Islet of Langerhans (tissue), 1 donor: Measurements from ENCODE around the gene FHIT.
"Not testable (repeated sequence)": the region's sequence is repeated elsewhere in the genome, so short reads cannot be mapped to it uniquely, and the experiment has no call there.

Source experiments
- FAIRE-seq: peaks from one replicate; lab custom pipeline; 2011; peaks lifted over from hg19 to GRCh38; lab: Jason Lieb, UNC

The FHIT gene

GRCh38 chr3:60919296-60919695 is 332.0 kb downstream of the FHIT start:
- no peak for FAIRE-seq

DNA sequence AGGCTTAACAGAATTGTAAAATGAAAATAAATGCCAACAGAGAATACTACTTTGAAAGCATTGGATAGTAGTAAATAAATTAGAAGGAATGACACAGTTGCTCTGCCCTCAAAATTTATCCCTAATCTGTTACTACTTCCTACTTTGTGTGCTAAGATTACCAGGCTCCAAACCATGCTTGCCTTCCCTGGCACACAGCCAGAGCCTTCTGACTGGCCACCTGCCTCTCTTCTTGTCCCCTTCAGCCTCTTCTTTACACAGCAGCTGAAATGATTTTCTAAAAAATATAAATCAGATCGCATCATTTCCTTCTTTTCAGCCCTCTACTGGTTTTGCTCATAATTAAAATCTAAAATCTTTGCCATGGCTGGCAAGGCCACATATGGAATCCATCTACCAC is 334.1 kb downstream of the FHIT start:
- no peak for FAIRE-seq

GRCh38 chr3:60916546-60916945 is 334.7 kb downstream of the FHIT start:
- FAIRE-seq: no peak

GRCh38 chr3:60913474-60913873 is 337.8 kb downstream of the FHIT start:
- FAIRE-seq: no peak

DNA sequence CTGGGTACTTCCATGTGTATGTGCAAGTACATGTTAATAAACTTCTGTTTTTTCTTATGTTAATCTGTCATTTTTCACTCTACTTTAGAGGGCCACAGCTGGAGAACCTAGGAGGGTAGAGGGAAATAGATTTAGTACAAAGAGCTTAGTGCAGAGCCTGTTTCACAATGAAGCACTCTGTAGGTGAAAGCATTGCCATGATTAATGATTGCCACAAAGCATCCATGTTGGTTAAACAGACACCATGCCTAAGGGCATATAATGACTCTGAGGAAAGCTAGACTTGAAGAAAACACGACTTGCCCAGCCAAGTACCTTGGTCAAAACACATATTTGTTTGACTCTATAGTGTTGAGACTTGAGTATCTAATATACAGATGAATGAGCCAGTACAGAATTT is 338.4 kb downstream of the FHIT start:
- no peak for FAIRE-seq

DNA sequence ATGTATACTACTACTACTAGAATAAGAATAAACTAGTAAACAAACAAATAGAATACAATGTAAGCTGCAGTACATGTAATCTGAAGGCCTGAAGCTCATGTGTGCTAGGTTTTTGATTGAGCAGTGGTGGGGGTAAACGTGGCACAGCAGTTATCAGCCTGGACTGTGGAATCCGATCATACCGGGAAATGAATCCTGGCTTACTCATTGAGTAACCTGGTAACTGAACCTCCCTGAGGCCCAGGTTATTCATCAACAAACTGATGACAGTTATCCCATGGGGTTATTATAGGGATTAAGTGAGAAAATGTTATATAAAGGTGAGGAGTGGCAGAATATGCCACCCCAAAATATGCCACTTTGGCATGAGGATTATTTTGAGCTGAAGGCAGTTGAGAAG is 339.1 kb downstream of the FHIT start:
- FAIRE-seq: no peak

DNA sequence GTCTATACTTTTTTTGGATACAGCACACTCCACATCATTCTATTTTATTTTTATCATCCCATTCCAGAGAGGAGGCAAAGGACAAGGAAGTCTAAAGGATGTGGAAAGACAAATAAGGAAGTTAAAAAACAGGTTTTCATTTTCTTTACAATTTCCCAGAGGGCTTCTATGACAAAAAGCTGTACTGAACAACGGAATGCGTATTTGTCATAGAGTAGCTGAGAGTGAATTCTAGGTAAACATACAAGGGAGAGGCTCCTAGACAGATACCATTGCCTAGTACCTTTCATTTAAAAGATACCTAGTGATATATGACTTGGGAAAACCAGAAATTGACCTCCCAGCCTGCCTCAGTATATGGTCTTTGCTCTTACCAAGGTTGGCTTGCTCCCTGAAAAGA is 341.7 kb downstream of the FHIT start:
- FAIRE-seq: no peak

DNA sequence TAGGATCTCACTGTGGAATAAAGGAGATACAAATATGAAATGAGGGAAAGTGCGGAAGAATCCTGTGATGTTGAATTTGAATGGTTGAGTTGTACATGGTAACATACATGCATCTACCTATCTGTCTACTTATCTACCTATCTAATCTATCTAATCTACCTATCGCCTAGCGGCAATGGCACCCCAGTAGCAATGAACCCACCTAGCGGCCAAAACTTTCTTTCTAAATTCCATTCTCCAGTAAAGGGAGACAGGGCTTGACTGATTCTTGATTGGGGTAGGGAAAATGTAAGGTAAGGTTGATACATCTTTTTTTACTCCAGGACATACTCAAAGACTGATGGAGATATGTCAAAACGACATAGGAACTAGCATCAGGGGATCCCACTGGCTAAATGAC is 345.0 kb downstream of the FHIT start:
- FAIRE-seq: no peak

GRCh38 chr3:60898321-60898720 is 352.9 kb downstream of the FHIT start:
- FAIRE-seq: no peak

- FAIRE-seq: no peak
These were observed 357.3 kb downstream of the FHIT start for GRCh38 chr3:60893946-60894345.

GRCh38 chr3:60890226-60890625 is 361.0 kb downstream of the FHIT start:
- FAIRE-seq: no peak

DNA sequence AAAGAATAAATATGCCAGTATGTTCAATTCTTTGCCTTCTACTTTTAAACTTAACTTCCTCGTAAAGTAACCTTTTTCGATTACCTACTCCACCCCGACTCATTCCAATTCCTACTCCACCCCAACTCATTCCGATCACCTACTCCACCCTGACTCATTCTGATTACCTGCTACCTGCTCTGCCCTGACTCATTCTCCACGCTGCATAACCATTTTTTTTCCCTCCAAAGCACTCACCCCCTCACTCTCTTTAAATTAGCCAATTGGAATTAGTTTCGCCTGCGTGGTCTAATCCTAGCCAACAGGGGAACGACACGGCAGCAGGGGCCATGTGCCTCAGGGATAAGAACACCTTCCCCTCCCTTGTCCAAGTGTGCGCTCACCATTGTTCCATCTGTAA is 362.3 kb downstream of the FHIT start:
- FAIRE-seq: not testable (repeated sequence)

- no peak for FAIRE-seq
These were observed 363.7 kb downstream of the FHIT start for GRCh38 chr3:60887574-60887973.

DNA sequence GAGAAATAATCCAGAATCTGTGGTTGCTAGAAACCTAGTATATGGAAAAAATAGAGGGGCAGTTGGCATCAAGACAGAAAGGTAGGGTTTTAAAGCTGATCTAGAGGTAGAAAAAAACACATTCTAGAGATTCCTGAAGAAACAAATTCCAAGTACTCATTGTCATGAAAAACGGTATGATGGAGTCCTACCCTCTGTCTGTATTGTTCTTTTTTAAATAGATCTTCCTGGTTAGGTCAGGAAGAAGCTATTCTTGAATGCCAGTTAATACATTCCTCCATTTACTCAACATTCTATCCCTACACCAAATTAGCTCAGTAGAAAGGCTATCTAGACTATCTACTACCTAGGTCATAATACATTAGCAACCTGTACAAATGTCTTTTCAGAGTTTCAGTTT is 364.7 kb downstream of the FHIT start:
- FAIRE-seq: no peak

GRCh38 chr3:60884005-60884404 is 367.2 kb downstream of the FHIT start:
- no peak for FAIRE-seq

DNA sequence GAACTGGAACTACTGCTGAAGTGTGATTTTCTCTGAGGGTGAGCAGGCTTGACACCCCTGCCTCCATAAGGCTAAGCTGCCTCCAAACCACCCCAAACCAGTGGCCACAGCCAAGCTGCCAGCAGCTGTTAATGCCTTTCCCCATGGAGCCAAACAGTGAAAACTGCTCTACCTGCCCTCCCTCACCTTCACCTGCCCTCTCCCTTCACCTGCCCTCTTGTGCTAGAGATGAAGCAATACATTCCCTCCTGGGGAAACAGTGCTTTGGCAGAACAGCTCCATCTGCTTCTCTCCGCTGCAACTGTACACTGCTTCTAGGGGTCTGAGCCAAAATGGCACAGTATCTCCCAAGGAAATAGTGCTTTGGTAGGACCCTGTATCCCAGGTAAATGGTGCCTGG is 374.1 kb downstream of the FHIT start:
- FAIRE-seq: no peak

DNA sequence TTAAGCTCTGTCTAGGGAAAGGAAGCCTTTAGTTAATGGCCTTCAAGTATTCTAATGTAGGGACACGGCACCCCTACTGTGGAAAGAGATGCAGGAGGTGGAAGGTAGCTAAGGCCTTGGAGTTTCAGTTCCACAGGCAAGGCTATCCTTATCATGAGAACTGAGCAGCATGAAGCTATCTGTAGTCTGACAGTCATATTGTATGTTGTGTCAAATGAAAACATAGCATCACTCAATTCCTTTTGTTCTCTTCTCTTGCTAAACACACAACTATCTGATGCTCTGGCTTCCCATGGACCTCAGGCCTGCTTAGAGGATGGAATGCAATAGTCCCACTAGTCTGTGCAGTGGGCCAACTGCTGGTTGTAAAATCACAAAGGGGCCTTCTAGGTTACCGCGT is 380.9 kb downstream of the FHIT start:
- FAIRE-seq: no peak

GRCh38 chr3:60867200-60867599 is 384.1 kb downstream of the FHIT start:
- FAIRE-seq: no peak

- no peak for FAIRE-seq
These were observed 394.8 kb downstream of the FHIT start for GRCh38 chr3:60856257-60857046.

DNA sequence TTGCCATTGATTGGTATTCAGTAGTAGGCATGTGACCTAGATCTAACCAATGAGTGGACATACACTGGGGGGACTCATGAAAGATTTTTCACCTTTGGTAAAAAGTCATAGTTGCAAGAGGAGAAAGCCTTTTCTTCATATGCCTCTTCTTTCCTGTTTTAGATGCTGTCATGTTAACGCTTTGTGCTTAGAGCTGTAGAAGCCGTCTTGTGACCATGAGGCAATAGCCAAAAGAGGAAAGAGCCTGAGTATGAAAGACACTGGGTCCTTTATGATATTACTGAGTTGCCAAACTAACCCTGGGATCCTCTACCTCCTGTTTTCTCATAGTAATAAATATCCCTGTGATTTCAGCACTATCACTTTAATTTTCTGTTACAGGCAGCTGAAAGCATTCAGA is 396.0 kb downstream of the FHIT start:
- no peak for FAIRE-seq

DNA sequence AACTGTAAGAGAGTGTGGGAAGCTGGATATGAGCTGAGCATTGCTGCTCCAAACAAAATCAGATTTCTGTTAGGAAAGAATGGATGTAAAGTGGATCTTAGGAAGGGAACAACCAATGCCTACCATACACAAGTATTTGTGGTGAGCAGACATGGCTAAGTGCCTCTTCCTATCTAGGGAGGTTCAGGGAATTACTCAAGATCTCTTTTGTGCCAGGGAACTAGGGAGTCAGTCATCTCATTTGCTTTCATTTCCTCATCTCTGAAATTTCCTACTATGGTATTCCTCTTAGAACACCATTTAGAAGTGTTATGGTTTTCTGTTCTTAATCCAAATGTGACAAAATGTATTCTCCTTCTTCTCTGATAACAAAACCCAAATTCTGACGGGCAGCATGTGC is 396.5 kb downstream of the FHIT start:
- no peak for FAIRE-seq

DNA sequence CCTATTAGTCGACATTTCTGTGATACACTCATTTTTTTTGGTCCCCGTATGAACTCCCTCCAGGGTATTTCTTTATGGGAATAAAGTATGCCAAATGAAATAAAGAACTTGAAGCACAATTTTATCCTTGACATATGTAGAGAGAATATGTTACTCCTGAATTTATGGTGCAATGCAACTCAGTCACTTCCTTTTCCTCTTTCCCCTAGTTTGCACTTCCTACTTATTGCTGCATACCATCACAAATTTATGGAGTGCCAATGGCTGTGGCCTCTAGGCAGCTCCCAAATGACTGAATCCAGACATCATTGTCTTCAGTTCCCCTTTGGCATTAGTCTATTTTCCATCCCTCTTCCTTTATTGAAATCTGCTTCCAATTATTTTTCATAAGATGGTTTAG is 403.5 kb downstream of the FHIT start:
- FAIRE-seq: no peak

GRCh38 chr3:60844256-60844655 is 407.0 kb downstream of the FHIT start:
- no peak for FAIRE-seq

GRCh38 chr3:60841355-60841754 is 409.9 kb downstream of the FHIT start:
- FAIRE-seq: no peak

DNA sequence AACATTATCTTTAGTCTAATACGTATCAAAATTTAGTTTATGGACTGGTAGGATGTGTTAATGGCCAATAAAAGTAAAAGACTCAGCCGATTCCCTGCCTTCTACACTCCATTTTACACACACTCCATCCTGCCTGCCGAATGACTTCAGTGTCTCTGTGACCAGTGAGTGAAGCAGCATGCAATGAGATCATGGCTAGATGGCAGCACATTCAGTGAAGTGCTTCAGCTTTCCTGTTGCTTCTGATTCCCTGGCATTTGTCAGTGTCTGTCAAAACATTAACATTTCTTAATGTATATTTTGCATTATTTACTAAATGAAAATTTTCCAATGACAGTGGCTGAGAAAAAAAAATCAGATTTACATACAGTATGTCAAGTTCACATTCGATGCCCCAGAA is 412.0 kb downstream of the FHIT start:
- no peak for FAIRE-seq
